Endothelial cell of umbilical vein (primary cell): ENCODE data around the gene NUDT22. TPM values are rescaled to one million over a fixed set of nuclear protein-coding genes. Genes with fewer than 3 reads are reported as not detected.

Experiments used
- BruUV-seq: library from RNA; stranded (reverse); fragments of 400-500 nt; replicated peaks from 2 replicates; lab custom pipeline; 2021; lab: Mats Ljungman, UMichigan
- CTCF ChIA-PET: fragments of 300-600, 350-600 bp; sonication (Branson Sonifier 250); formaldehyde crosslinking; loops from one replicate; lab custom pipeline; 2021; ENCODE audit warnings: antibody characterized with exemption, inconsistent platforms; lab: Charles Lee
- POLR2A ChIA-PET: fragments of 300-600, 350-600 bp; sonication (Branson Sonifier 250); formaldehyde crosslinking; loops from one replicate; lab custom pipeline; 2021; ENCODE audit warnings: antibody characterized with exemption, inconsistent platforms; lab: Charles Lee
- DNase-seq: peaks from one replicate; pipeline ENCODE4 v3.0.0-alpha.2; 2011; ENCODE audit warnings: low read depth, low spot score
- FAIRE-seq: peaks from 2 replicates; lab custom pipeline; 2011; peaks lifted over from hg19 to GRCh38; lab: Jason Lieb, UNC
- H2AFZ ChIP-seq: 2 replicates; pipeline ENCODE4 v1.6.0; 2012; ENCODE audit warnings: low read depth, low read length, control low read depth, inconsistent platforms
- H3K27ac ChIP-seq: 2 replicates; pipeline ENCODE4 v1.5.1; 2011; ENCODE audit warnings: low read depth, mild to moderate bottlenecking, control low read depth, low read length, moderate library complexity; ENCODE audit not compliant: insufficient read depth
- H3K27me3 ChIP-seq, 2 experiments: 2 replicates each; pipeline versions ENCODE4 v1.6.0 to v1.6.1; 2011; ENCODE audit warnings: low read length in 2 of 2, mixed read lengths in 1 of 2; ENCODE audit not compliant: control insufficient read depth in 2 of 2, insufficient read depth in 2 of 2
- H3K36me3 ChIP-seq, 2 experiments: 2 replicates in 1 of 2; 3 replicates in 1 of 2; pipeline ENCODE4 v1.5.1; 2011; ENCODE audit warnings: low read length in 2 of 2, mild to moderate bottlenecking in 1 of 2, moderate library complexity in 1 of 2; ENCODE audit not compliant: control insufficient read depth in 2 of 2, insufficient read depth in 2 of 2; ENCODE audit errors: extremely low read depth in 1 of 2
- H3K4me1 ChIP-seq: 3 replicates; pipeline ENCODE4 v1.5.1; 2011; ENCODE audit warnings: mild to moderate bottlenecking, low read length; ENCODE audit not compliant: control insufficient read depth, insufficient read depth; ENCODE audit errors: extremely low read depth
- H3K4me2 ChIP-seq: 2 replicates; pipeline ENCODE4 v1.6.1; 2011; ENCODE audit warnings: low read length, control low read depth, mixed read lengths; ENCODE audit not compliant: insufficient read depth
- H3K4me3 ChIP-seq, 3 experiments: fragments of 200-600 bp in 1 of 3; sonication (generic), shearing (Covaris generic) in 1 of 3; replicated peaks in 1 of 3; 2 replicates each; pipeline ENCODE4 v1.5.1; 2011 to 2016; ENCODE audit warnings: control low read depth in 3 of 3, low read length in 3 of 3, mild to moderate bottlenecking in 2 of 3, inconsistent platforms in 1 of 3, low read depth in 1 of 3, moderate library complexity in 1 of 3; ENCODE audit not compliant: insufficient read depth in 1 of 3
- H3K79me2 ChIP-seq: 2 replicates; pipeline ENCODE4 v1.6.0; 2012; ENCODE audit warnings: low read length, inconsistent platforms; ENCODE audit not compliant: control insufficient read depth, insufficient read depth
- H3K9ac ChIP-seq: replicated peaks from 2 replicates; pipeline ENCODE3; 2011; ENCODE audit warnings: low read length, control low read depth; ENCODE audit not compliant: insufficient read depth; ENCODE audit errors: extremely low read depth
- H3K9me1 ChIP-seq: replicated peaks from 3 replicates; pipeline ENCODE4 v1.6.0; 2011; ENCODE audit warnings: mild to moderate bottlenecking, low read length; ENCODE audit not compliant: control insufficient read depth, insufficient read depth; ENCODE audit errors: extremely low read depth
- H3K9me3 ChIP-seq: replicated peaks from 2 replicates; pipeline ENCODE4 v1.5.1; 2012; ENCODE audit warnings: low read length, inconsistent platforms; ENCODE audit not compliant: control insufficient read depth, insufficient read depth
- H4K20me1 ChIP-seq: replicated peaks from 2 replicates; pipeline ENCODE3; 2011; ENCODE audit warnings: mild to moderate bottlenecking, low read length; ENCODE audit not compliant: control insufficient read depth, insufficient read depth; ENCODE audit errors: extremely low read depth
- GATA2 ChIP-seq: IDR thresholded peaks from 2 replicates; pipeline ENCODE4 v1.7.0; 2011; ENCODE audit warnings: low read depth, mild to moderate bottlenecking, moderate library complexity, mixed read lengths, low read length; ENCODE audit not compliant: insufficient read length, insufficient read depth
- POLR2A ChIP-seq: IDR thresholded peaks from 2 replicates; pipeline ENCODE4 v1.6.1; 2012; ENCODE audit warnings: low read depth, mild to moderate bottlenecking, control low read depth, low read length
- POLR2AphosphoS5 ChIP-seq: IDR thresholded peaks from 2 replicates; pipeline ENCODE4 v1.6.1; 2012; ENCODE audit warnings: low read depth, mild to moderate bottlenecking, control low read depth, low read length, moderate library complexity; ENCODE audit not compliant: insufficient read depth
- dilution Hi-C: fragments of 300-500 bp; cut with MboI; formaldehyde crosslinking; loops from one replicate; pipeline ENCODE4 v1.15.0; 2019; ENCODE audit warnings: low sequenced_read_pairs; ENCODE audit not compliant: extremely low pct_ligation_motif_present
- intact Hi-C: fragments of 100-400 bp; cut with micrococcal nuclease; formaldehyde crosslinking; loops from one replicate; pipeline ENCODE4 v1.10.0; 2022
- polyA plus RNA-seq, 4 experiments: library from polyadenylated mRNA; depleted of rRNA in 3 of 4; stranded (reverse) in 3 of 4; unstranded in 1 of 4; fragments of >200 nt; gene quantifications; 2 replicates each; pipeline versions ENCODE4 v1.2.1 to v1.2.3, GENCODE V29; 2011 to 2012; ENCODE audit warnings: missing spikeins in 1 of 4
- total RNA-seq: library from RNA; stranded (reverse); gene quantifications from 2 replicates; pipeline ENCODE4 v1.2.3, GENCODE V29; 2021
- TF ChIP-seq, protein P1 (sequence below), 2 donors: IDR thresholded peaks; 1 replicate in 1 of 2; 2 replicates in 1 of 2; pipeline ENCODE4 v1.5.1; 2011; ENCODE audit warnings: low read length in 2 of 2, mild to moderate bottlenecking in 2 of 2, moderate library complexity in 2 of 2, control low read depth in 1 of 2, inconsistent platforms in 1 of 2, low read depth in 1 of 2; ENCODE audit not compliant: insufficient read depth in 1 of 2; ENCODE audit errors: extremely low read depth in 1 of 2

NUDT22 gene
- total and polyA plus RNA-seq, 2 donors (not counting 3 experiments of a cell fraction or from before 2014, with no cell fraction given) = 37.8 to 54.8 TPM

GRCh38 chr11:64204080-64204440 lies 22.0 kb upstream of the NUDT22 start:
- Histone ChIP-seq H3K9ac (no peak overlapping the region), H3K36me3 (peaks cover 14 to 32% of the 10 kb centered on the region in 2 experiments), H3K27me3 (no peaks in the 10 kb centered on the region), H3K79me2 (peaks cover 8% of the 10 kb centered on the region), H3K9me1 (no peaks in the 10 kb centered on the region), H3K4me1 (peaks cover 34% of the 10 kb centered on the region), H3K27ac (no peak overlapping the region), H3K4me2 (no peak overlapping the region), H4K20me1 (no peaks in the 10 kb centered on the region), H3K4me3 (no peak overlapping the region), H2AFZ (no peak overlapping the region), H3K9me3 (no peaks in the 10 kb centered on the region)
- intact Hi-C loops = loop anchor here (1.0 kb wide), 2 partner anchors 66 to 97 kb away; no protein-coding TSS in a partner anchor
- ChIA-PET POLR2A (interaction anchor here (0.7 kb wide), 1 partner anchor 66 kb away, joined by 4 read pairs; no protein-coding TSS in a partner anchor), CTCF (interaction anchor here (0.6 to 11.5 kb wide), 36 partner anchors 8 to 153 kb away, joined by 3 to 413 read pairs (median 8); partner anchors contain the start of genes BAD, CATSPERZ, DNAJC4 and ESRRA)
- TF ChIP-seq POLR2A = peak; percentile 6
- TF ChIP-seq, protein P1, sequence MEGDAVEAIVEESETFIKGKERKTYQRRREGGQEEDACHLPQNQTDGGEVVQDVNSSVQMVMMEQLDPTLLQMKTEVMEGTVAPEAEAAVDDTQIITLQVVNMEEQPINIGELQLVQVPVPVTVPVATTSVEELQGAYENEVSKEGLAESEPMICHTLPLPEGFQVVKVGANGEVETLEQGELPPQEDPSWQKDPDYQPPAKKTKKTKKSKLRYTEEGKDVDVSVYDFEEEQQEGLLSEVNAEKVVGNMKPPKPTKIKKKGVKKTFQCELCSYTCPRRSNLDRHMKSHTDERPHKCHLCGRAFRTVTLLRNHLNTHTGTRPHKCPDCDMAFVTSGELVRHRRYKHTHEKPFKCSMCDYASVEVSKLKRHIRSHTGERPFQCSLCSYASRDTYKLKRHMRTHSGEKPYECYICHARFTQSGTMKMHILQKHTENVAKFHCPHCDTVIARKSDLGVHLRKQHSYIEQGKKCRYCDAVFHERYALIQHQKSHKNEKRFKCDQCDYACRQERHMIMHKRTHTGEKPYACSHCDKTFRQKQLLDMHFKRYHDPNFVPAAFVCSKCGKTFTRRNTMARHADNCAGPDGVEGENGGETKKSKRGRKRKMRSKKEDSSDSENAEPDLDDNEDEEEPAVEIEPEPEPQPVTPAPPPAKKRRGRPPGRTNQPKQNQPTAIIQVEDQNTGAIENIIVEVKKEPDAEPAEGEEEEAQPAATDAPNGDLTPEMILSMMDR (IDR thresholded peaks at IDR 0.05; ENCODE audit: extremely low read depth in 1 of 2, insufficient read depth in 1 of 2, low read depth in 1 of 2, low read length in 2 of 2) = no peak
- dilution Hi-C loops = no loop called here
- DNase-seq (no peak), FAIRE-seq (no peak)
- TSS peak; percentile 61 for BruUV-seq

DNA sequence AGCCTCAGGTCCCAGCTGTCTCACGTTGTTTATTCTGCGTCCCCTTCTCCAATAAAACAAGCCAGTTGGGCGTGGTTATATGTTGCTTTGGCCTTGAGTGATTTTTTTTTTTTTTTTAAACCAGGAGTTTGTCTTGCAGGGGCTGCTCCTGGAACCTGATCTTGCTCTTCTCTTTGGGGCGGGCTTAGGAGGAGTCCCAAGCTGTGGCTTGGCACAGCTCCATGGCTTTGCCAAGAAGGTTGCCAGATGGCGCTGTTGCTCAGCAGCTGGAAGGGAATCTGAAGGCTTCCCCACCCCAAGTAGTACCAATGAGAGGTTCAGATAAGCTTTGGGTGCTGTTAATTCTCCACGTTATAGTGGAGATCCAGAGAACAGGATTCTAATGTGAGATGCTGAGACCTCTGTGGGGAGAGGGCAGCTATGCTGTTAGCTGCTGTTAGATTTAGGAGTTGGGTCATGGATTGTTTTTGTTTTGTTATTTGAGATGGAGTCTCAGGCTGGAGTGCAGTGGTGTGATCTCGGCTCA lies 21.5 kb upstream of the NUDT22 start:
- DNase-seq = peak; percentile 90
- H3K4me3 ChIP-seq = no peak overlapping the region
- ChIA-PET POLR2A (interaction anchor here (0.6 to 1.2 kb wide), 5 partner anchors 19 to 1318 kb away, joined by 3 to 4 read pairs (median 3); partner anchors contain the start of gene STIP1), CTCF (interaction anchor here (0.6 to 11.5 kb wide), 38 partner anchors 8 to 450 kb away, joined by 3 to 413 read pairs (median 7); partner anchors contain the start of genes BAD, CATSPERZ, DNAJC4 and ESRRA)
- dilution Hi-C loops (no loop called here), intact Hi-C loops (loop anchor here (1.0 kb wide), 2 partner anchors 66 to 97 kb away; no protein-coding TSS in a partner anchor)
- H3K9ac ChIP-seq = no peak overlapping the region
- no peak for TF ChIP-seq GATA2
- peak; percentile 27 for TF ChIP-seq POLR2A
- TF ChIP-seq POLR2AphosphoS5 = peak; percentile 70
- TF ChIP-seq, protein P1 (IDR thresholded peaks at IDR 0.05; ENCODE audit: extremely low read depth in 1 of 2, insufficient read depth in 1 of 2, low read depth in 1 of 2, low read length in 2 of 2) = peak; percentile 82 to 84
- H2AFZ ChIP-seq = no peak overlapping the region
- H3K9me1 ChIP-seq = no peaks in the 10 kb centered on the region
- no peaks in the 10 kb centered on the region for H3K9me3 ChIP-seq
- no peaks in the 10 kb centered on the region for H4K20me1 ChIP-seq
- FAIRE-seq = peak; percentile 95
- H3K27me3 ChIP-seq = no peaks in the 10 kb centered on the region
- H3K4me2 ChIP-seq = no peak overlapping the region
- H3K79me2 ChIP-seq = peaks cover 12% of the 10 kb centered on the region
- peaks cover 14 to 32% of the 10 kb centered on the region in 2 experiments for H3K36me3 ChIP-seq
- no TSS peak for BruUV-seq
- H3K4me1 ChIP-seq = peaks cover 34% of the 10 kb centered on the region
- no peak overlapping the region for H3K27ac ChIP-seq
